ENCODE measurements around the gene PRKN.

DNA sequence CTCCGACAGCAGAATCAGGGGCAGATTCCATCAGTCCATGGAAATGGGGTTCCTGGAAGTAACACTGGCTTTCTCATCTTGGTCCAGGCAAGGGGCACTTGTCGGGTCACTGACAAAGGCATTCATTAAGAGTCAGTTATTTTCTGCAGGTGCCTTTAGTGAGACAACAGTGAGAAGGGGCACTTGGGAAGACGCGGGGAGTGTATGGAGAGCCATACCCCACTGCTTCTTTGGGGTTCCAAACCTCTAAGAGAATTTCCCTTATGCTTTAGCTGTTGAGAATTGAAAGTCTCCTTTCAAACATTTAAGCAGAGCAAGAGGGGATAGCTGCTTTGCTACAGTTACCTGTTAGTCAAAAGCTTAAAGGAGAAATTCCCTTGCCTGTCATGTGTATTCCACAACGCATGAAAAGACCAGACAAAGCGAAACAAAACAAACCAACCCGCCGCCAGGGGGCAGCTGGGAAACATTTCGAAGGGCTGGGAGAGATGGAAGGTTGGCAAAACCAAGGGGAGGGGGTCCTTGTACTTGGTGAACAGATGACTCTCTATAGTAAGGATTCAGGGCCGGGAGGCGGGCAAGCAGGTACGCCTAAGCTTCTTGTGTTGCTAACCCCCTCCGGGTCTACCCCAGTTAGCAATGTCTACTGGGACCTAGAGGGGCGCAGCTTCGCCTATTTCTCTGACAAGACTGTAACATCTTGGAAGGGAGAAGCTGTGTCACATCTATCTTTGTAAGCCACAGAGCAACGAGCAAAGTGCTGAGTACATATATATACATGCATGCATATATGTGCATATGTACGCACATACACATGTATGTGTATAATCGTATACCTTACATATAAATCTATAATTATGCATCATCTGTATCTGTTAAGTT lies 978.8 kb downstream of the PRKN start:
- no peak for TF ChIP-seq JUNB (CRISPR knock-in tag; conservative IDR thresholded peaks at IDR 0.05)
- no peak for TF ChIP-seq SAP30 (IDR thresholded peaks at IDR 0.05; ENCODE audit: borderline replicate concordance, insufficient read depth, low read depth, low read length, poor library complexity, severe bottlenecking)
- TF ChIP-seq ZNF121 (CRISPR knock-in tag; conservative IDR thresholded peaks at IDR 0.05): no peak
- TF ChIP-seq SETDB1 (IDR thresholded peaks at IDR 0.05; ENCODE audit: low read length): no peak
